Sigmoid colon (tissue), 4 donors: ENCODE measurements around the gene SLC1A3.

ENCODE experiments used
- EP300 ChIP-seq, 4 donors: sonication (generic); formaldehyde crosslinking; IDR thresholded peaks; one replicate each; pipeline ENCODE4 v1.6.1; 2017; ENCODE audit warnings: antibody characterized with exemption in 4 of 4
- POLR2A ChIP-seq, 2 donors: fragments of 450-650 bp; IDR thresholded peaks; one replicate each; pipeline ENCODE4 v1.6.1; 2016; ENCODE audit warnings: antibody characterized with exemption in 2 of 2, mild to moderate bottlenecking in 2 of 2, moderate library complexity in 2 of 2
- POLR2AphosphoS5 ChIP-seq, 4 donors: sonication (generic); formaldehyde crosslinking; IDR thresholded peaks; one replicate each; pipeline ENCODE4 v1.6.1; 2017; ENCODE audit warnings: antibody characterized with exemption in 4 of 4
- TF ChIP-seq, protein P1 (sequence below), 4 experiments: fragments of 450-650 bp in 3 of 4; fragments of 200-600 bp in 1 of 4; IDR thresholded peaks; one replicate each; pipeline ENCODE4 v1.5.1; 2016 to 2019; ENCODE audit warnings: antibody characterized with exemption in 4 of 4, mild to moderate bottlenecking in 3 of 4, moderate library complexity in 2 of 4

DNA sequence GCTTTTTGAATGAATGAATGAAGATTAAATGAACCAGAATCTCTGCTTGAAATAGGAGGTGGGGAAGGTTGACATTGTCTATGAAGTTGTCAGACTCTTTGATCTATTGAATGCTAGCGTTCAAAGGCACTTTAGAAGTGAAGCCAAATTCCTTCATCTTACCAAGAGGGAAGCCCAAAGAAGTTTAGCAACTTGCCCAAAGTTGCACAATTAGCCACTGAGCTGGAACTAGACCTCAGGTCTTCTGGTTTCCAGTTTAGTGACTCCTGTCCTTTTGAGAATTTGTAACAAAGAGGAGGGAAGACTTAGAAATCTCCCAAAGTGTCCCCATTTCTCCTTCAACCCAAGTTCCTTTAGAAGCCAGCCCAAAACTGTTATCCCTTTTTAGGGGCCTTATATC, 20.7 kb upstream of the SLC1A3 start:
- TF ChIP-seq, protein P1, sequence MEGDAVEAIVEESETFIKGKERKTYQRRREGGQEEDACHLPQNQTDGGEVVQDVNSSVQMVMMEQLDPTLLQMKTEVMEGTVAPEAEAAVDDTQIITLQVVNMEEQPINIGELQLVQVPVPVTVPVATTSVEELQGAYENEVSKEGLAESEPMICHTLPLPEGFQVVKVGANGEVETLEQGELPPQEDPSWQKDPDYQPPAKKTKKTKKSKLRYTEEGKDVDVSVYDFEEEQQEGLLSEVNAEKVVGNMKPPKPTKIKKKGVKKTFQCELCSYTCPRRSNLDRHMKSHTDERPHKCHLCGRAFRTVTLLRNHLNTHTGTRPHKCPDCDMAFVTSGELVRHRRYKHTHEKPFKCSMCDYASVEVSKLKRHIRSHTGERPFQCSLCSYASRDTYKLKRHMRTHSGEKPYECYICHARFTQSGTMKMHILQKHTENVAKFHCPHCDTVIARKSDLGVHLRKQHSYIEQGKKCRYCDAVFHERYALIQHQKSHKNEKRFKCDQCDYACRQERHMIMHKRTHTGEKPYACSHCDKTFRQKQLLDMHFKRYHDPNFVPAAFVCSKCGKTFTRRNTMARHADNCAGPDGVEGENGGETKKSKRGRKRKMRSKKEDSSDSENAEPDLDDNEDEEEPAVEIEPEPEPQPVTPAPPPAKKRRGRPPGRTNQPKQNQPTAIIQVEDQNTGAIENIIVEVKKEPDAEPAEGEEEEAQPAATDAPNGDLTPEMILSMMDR (IDR thresholded peaks at IDR 0.05) = no peak
- TF ChIP-seq POLR2A (IDR thresholded peaks at IDR 0.05) (no peak), EP300 (IDR thresholded peaks at IDR 0.05) (no peak), POLR2AphosphoS5 (IDR thresholded peaks at IDR 0.05) (no peak)
